Liver (tissue), 9 donors: ENCODE results near the gene PDE4D. TPM values are rescaled to one million over a fixed set of nuclear protein-coding genes. Genes with fewer than 3 reads are reported as not detected.

Experiments
- DNase-seq: peaks from one replicate; pipeline ENCODE4 v3.0.0-alpha.2; 2017; ENCODE audit warnings: low spot score
- H3K27ac ChIP-seq, 2 donors: one replicate each; pipeline ENCODE4 v1.7.0; 2013; ENCODE audit warnings: inconsistent platforms in 2 of 2, low read length in 2 of 2, control low read depth in 1 of 2, low read depth in 1 of 2, mild to moderate bottlenecking in 1 of 2
- H3K27me3 ChIP-seq, 4 donors: one replicate each; pipeline versions ENCODE4 v1.6.1 to v1.7.0; 2013; ENCODE audit warnings: low read length in 3 of 4, inconsistent platforms in 1 of 4, mild to moderate bottlenecking in 1 of 4, moderate library complexity in 1 of 4; ENCODE audit not compliant: control insufficient read depth in 4 of 4, insufficient read depth in 4 of 4
- H3K36me3 ChIP-seq, 4 donors: one replicate each; pipeline versions ENCODE4 v1.6.1 to v1.7.0; 2013; ENCODE audit warnings: low read length in 3 of 4, mild to moderate bottlenecking in 3 of 4, low read depth in 1 of 4, moderate library complexity in 1 of 4; ENCODE audit not compliant: control insufficient read depth in 4 of 4, insufficient read depth in 3 of 4
- H3K4me1 ChIP-seq, 4 donors: one replicate each; pipeline versions ENCODE4 v1.6.1 to v1.7.0; 2013; ENCODE audit warnings: low read length in 3 of 4, mild to moderate bottlenecking in 3 of 4, moderate library complexity in 1 of 4; ENCODE audit not compliant: control insufficient read depth in 4 of 4, insufficient read depth in 4 of 4
- H3K4me3 ChIP-seq, 3 donors: one replicate each; pipeline versions ENCODE4 v1.6.1 to v1.7.0; 2013; ENCODE audit warnings: low read length in 3 of 3, control low read depth in 1 of 3, low read depth in 1 of 3, mild to moderate bottlenecking in 1 of 3
- H3K9ac ChIP-seq, 2 donors: one replicate each; pipeline ENCODE4 v1.7.0; 2013; ENCODE audit warnings: low read length in 2 of 2, mild to moderate bottlenecking in 2 of 2, moderate library complexity in 2 of 2, control low read depth in 1 of 2, low read depth in 1 of 2
- H3K9me3 ChIP-seq, 4 donors: one replicate each; pipeline versions ENCODE4 v1.6.1 to v1.7.0; 2013; ENCODE audit warnings: low read length in 3 of 4; ENCODE audit not compliant: control insufficient read depth in 4 of 4
- FOXA1 ChIP-seq: IDR thresholded peaks from 2 replicates; pipeline ENCODE4 v1.6.1; 2016; ENCODE audit warnings: antibody characterized with exemption
- FOXA2 ChIP-seq: IDR thresholded peaks from 2 replicates; pipeline ENCODE4 v1.6.1; 2016; ENCODE audit warnings: antibody characterized with exemption
- GABPA ChIP-seq, 2 donors: IDR thresholded peaks in 1 of 2; conservative IDR thresholded peaks in 1 of 2; 2 replicates each; pipeline ENCODE4 v1.6.1; 2016; ENCODE audit warnings: antibody characterized with exemption in 2 of 2, mild to moderate bottlenecking in 1 of 2, moderate library complexity in 1 of 2
- HNF4A ChIP-seq, 2 donors: conservative IDR thresholded peaks; 2 replicates each; pipeline ENCODE4 v1.6.1; 2016; ENCODE audit warnings: antibody characterized with exemption in 2 of 2, mild to moderate bottlenecking in 2 of 2
- HNF4G ChIP-seq: IDR thresholded peaks from 2 replicates; pipeline ENCODE4 v1.6.1; 2016; ENCODE audit warnings: antibody characterized with exemption
- NR2F2 ChIP-seq: IDR thresholded peaks from 2 replicates; pipeline ENCODE4 v1.6.1; 2016; ENCODE audit warnings: antibody characterized with exemption
- RAD21 ChIP-seq, 2 donors: IDR thresholded peaks; 2 replicates each; pipeline ENCODE4 v1.6.1; 2016; ENCODE audit warnings: antibody characterized with exemption in 2 of 2, mild to moderate bottlenecking in 2 of 2
- RXRA ChIP-seq, 2 donors: IDR thresholded peaks; 2 replicates each; pipeline ENCODE4 v1.6.1; 2017 to 2018; ENCODE audit warnings: antibody characterized with exemption in 2 of 2, mild to moderate bottlenecking in 1 of 2
- SP1 ChIP-seq: IDR thresholded peaks from 2 replicates; pipeline ENCODE4 v1.6.1; 2018; ENCODE audit warnings: antibody characterized with exemption, mild to moderate bottlenecking
- YY1 ChIP-seq: IDR thresholded peaks from 2 replicates; pipeline ENCODE4 v1.6.1; 2016; ENCODE audit warnings: antibody characterized with exemption, mild to moderate bottlenecking
- WGBS: extraction: QIAGEN DNeasy Blood & Tissue Kit; methylation state at CpG from one replicate; pipeline ENCODE4 v1.1.7; 2013; 5-methylcytosine and 5-hydroxymethylcytosine counted together
- polyA plus RNA-seq, 2 donors: library from polyadenylated mRNA; stranded (reverse) in 1 of 2; unstranded in 1 of 2; fragments of 200-250 nt in 1 of 2; fragments of >200 nt in 1 of 2; fragmentation: Nextera tagmentation in 1 of 2; extraction: Ambion mirVana in 1 of 2; gene quantifications; one replicate each; pipeline versions ENCODE4 v1.2.1 to v1.2.3, GENCODE V29; 2013 to 2015
- total RNA-seq, 2 donors: library from RNA; depleted of rRNA; stranded (reverse); fragments of >200 nt; gene quantifications; one replicate each; pipeline ENCODE4 v1.2.3, GENCODE V29; 2014
- TF ChIP-seq, protein P1 (sequence below): fragments of 150-350 bp; IDR thresholded peaks from 2 replicates; pipeline ENCODE4 v1.5.1; 2017; ENCODE audit warnings: improper control_type of control experiment, low read depth, low read length; ENCODE audit not compliant: missing input control
- TF ChIP-seq, protein P2 (sequence below): IDR thresholded peaks from 2 replicates; pipeline ENCODE4 v1.6.1; 2016; ENCODE audit warnings: antibody characterized with exemption
- TF ChIP-seq, protein P3 (sequence below): IDR thresholded peaks from 2 replicates; pipeline ENCODE4 v1.6.1; 2016; ENCODE audit warnings: antibody characterized with exemption, mild to moderate bottlenecking
- TF ChIP-seq, protein P4 (sequence below): IDR thresholded peaks from 2 replicates; pipeline ENCODE4 v1.6.1; 2016; ENCODE audit warnings: antibody characterized with exemption
- TF ChIP-seq, protein P5 (sequence below): IDR thresholded peaks from 2 replicates; pipeline ENCODE4 v1.6.1; 2016; ENCODE audit warnings: antibody characterized with exemption
- donor health status: healthy.
- donor health status: healthy.
- donor health status: healthy.
- donor health status: healthy.
- donor health status: healthy.

PDE4D gene
- total and polyA plus RNA-seq, 4 donors: 0.67 to 11.9 (median 6.5) TPM

DNA sequence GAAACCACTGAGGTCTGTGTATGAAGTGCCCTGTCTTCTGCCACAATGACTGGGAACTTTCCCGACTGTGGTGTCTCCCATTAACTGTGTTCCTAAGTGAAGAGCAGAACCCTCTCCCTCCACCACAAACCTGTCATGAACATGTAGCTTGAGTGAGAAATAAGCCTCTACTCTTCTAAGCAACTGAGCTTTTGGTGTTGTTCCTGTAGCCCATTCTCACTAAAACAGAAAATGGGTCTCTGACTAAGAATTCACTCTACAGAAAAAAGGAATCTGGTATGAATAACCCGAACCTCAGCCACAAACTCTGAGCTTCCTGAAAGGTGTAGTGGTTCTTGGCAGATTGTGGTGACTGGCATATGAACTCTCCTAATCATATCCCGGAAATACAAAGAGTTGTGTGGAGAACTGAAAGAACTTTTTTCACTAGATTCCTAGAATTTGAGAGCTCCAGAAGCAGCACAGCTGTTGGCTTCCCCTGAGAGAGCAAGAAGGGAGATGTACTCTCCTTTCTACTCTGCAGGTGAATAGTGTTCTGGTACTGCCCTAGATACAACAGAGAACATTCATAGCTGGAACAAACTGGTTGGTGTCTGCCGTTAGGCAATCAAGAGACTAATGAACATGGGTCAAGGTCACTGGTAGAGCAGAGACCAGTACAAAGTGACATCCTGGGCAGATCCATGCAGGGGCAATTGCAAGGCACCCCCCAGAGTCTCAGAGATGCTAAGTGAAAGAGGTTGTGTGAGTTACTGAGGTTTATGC lies 283.8 kb downstream of the PDE4D start:
- Histone ChIP-seq H3K9me3 (no peaks in the 10 kb centered on the region), H3K4me3 (no peak overlapping the region), H3K27ac (no peak overlapping the region), H3K4me1 (peaks cover 0 to 7% (median 0%) of the 10 kb centered on the region in 4 donors), H3K9ac (no peak overlapping the region), H3K36me3 (no peaks in the 10 kb centered on the region), H3K27me3 (no peaks in the 10 kb centered on the region)
- TF ChIP-seq, protein P1, sequence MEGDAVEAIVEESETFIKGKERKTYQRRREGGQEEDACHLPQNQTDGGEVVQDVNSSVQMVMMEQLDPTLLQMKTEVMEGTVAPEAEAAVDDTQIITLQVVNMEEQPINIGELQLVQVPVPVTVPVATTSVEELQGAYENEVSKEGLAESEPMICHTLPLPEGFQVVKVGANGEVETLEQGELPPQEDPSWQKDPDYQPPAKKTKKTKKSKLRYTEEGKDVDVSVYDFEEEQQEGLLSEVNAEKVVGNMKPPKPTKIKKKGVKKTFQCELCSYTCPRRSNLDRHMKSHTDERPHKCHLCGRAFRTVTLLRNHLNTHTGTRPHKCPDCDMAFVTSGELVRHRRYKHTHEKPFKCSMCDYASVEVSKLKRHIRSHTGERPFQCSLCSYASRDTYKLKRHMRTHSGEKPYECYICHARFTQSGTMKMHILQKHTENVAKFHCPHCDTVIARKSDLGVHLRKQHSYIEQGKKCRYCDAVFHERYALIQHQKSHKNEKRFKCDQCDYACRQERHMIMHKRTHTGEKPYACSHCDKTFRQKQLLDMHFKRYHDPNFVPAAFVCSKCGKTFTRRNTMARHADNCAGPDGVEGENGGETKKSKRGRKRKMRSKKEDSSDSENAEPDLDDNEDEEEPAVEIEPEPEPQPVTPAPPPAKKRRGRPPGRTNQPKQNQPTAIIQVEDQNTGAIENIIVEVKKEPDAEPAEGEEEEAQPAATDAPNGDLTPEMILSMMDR: no peak
- TF ChIP-seq, protein P2, sequence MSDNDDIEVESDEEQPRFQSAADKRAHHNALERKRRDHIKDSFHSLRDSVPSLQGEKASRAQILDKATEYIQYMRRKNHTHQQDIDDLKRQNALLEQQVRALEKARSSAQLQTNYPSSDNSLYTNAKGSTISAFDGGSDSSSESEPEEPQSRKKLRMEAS: no peak
- TF ChIP-seq RAD21 (IDR thresholded peaks at IDR 0.05) (no peak), GABPA (IDR thresholded peaks at IDR 0.05 in 1 of 2, conservative IDR thresholded peaks at IDR 0.05 in 1 of 2) (no peak), RXRA (IDR thresholded peaks at IDR 0.05) (peak in 1 of 2 donors; percentile 43), FOXA2 (no peak), NR2F2 (peak; percentile 32), HNF4A (conservative IDR thresholded peaks at IDR 0.05) (peak; percentile 88 to 99), SP1 (peak; percentile 44), HNF4G (peak; percentile 89), YY1 (no peak), FOXA1 (no peak)
- DNase-seq: no peak
- 58% methylated on average over 4 of the region's 4 CpGs for WGBS

DNA sequence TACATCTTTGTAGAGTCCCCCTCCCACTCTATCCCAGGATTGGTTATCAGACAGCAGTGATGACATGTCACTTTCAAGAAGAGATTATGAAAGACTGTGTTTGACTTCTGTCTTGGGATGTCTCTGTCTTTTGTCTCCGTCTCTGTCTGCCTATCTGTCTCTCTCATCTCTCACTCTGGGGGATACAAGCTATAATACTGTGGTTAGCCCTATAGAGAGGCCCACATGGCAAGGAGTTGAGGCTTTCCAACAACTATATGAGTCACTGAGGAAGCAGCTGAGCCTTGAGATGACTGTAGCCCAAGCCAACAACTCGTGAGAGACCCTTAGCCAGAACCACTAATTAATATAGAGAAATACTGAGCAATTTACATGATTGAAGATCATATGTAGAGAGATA lies 284.8 kb downstream of the PDE4D start:
- Histone ChIP-seq H3K4me1 (peaks cover 0 to 7% (median 0%) of the 10 kb centered on the region in 4 donors), H3K9me3 (no peaks in the 10 kb centered on the region), H3K9ac (no peak overlapping the region), H3K4me3 (no peak overlapping the region), H3K27ac (no peak overlapping the region), H3K27me3 (no peaks in the 10 kb centered on the region), H3K36me3 (no peaks in the 10 kb centered on the region)
- TF ChIP-seq, protein P1: no peak
- TF ChIP-seq, protein P3, sequence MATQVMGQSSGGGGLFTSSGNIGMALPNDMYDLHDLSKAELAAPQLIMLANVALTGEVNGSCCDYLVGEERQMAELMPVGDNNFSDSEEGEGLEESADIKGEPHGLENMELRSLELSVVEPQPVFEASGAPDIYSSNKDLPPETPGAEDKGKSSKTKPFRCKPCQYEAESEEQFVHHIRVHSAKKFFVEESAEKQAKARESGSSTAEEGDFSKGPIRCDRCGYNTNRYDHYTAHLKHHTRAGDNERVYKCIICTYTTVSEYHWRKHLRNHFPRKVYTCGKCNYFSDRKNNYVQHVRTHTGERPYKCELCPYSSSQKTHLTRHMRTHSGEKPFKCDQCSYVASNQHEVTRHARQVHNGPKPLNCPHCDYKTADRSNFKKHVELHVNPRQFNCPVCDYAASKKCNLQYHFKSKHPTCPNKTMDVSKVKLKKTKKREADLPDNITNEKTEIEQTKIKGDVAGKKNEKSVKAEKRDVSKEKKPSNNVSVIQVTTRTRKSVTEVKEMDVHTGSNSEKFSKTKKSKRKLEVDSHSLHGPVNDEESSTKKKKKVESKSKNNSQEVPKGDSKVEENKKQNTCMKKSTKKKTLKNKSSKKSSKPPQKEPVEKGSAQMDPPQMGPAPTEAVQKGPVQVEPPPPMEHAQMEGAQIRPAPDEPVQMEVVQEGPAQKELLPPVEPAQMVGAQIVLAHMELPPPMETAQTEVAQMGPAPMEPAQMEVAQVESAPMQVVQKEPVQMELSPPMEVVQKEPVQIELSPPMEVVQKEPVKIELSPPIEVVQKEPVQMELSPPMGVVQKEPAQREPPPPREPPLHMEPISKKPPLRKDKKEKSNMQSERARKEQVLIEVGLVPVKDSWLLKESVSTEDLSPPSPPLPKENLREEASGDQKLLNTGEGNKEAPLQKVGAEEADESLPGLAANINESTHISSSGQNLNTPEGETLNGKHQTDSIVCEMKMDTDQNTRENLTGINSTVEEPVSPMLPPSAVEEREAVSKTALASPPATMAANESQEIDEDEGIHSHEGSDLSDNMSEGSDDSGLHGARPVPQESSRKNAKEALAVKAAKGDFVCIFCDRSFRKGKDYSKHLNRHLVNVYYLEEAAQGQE: no peak
- no peak for TF ChIP-seq HNF4G
- TF ChIP-seq, protein P4, sequence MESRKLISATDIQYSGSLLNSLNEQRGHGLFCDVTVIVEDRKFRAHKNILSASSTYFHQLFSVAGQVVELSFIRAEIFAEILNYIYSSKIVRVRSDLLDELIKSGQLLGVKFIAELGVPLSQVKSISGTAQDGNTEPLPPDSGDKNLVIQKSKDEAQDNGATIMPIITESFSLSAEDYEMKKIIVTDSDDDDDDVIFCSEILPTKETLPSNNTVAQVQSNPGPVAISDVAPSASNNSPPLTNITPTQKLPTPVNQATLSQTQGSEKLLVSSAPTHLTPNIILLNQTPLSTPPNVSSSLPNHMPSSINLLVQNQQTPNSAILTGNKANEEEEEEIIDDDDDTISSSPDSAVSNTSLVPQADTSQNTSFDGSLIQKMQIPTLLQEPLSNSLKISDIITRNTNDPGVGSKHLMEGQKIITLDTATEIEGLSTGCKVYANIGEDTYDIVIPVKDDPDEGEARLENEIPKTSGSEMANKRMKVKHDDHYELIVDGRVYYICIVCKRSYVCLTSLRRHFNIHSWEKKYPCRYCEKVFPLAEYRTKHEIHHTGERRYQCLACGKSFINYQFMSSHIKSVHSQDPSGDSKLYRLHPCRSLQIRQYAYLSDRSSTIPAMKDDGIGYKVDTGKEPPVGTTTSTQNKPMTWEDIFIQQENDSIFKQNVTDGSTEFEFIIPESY: no peak
- no peak for TF ChIP-seq HNF4A (conservative IDR thresholded peaks at IDR 0.05)
- TF ChIP-seq, protein P2: no peak
- no peak for TF ChIP-seq GABPA (IDR thresholded peaks at IDR 0.05 in 1 of 2, conservative IDR thresholded peaks at IDR 0.05 in 1 of 2)
- no peak for TF ChIP-seq RAD21 (IDR thresholded peaks at IDR 0.05)
- TF ChIP-seq RXRA (IDR thresholded peaks at IDR 0.05): no peak
- TF ChIP-seq, protein P5, sequence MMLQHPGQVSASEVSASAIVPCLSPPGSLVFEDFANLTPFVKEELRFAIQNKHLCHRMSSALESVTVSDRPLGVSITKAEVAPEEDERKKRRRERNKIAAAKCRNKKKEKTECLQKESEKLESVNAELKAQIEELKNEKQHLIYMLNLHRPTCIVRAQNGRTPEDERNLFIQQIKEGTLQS: no peak
- no peak for DNase-seq
- WGBS: 84% methylated on average over 2 of the region's 2 CpGs
